HG03196 (cell line): ENCODE measurements around the gene PKNOX1.
"Not testable (repeated sequence)": the region's sequence is repeated elsewhere in the genome, so short reads cannot be mapped to it uniquely, and the experiment has no call there.

Source experiments
- ATAC-seq: cut with Tn5 transposase; IDR thresholded peaks from one replicate; pipeline ENCODE4 v1.9.1; 2021; ENCODE audit not compliant: unreplicated experiment

Gene PKNOX1

DNA sequence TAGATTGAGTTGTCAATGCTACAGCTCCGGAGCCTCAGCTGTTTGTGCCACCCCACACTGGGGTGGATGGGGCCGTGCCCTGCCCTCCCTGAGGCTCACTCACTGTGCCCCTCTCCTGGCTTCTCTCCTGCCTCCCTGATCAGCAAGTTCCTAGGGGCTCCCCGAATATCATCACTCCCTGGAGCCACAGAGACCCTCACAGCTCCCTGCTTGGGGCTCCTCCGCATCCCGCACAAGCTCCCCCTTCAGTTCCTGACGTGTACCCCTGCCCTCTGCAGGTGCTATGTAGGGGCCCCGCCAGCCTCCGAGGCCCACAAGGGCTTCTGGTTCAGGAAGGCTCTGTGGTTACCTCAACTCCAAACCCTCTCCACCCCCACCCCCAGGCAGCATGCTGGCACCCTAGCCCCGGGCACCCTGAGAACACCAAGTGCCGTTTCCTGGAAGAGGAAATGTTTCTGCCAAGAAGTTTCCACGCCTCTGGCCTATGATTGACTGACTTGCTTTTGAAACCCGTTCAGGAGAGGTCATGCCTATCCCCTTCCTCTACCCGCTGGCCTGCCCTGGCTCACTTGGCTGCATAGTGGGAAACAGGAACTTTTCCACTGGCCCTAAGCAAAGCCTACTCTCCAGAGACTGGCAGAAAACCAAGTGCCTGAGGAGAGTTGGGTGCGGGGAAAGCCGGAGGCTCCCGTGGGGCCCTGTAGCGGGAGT is 71.0 kb downstream of the PKNOX1 start:
- not testable (repeated sequence) for ATAC-seq

GRCh38 chr21:43045876-43046821 is 71.8 kb downstream of the PKNOX1 start:
- not testable (repeated sequence) for ATAC-seq

DNA sequence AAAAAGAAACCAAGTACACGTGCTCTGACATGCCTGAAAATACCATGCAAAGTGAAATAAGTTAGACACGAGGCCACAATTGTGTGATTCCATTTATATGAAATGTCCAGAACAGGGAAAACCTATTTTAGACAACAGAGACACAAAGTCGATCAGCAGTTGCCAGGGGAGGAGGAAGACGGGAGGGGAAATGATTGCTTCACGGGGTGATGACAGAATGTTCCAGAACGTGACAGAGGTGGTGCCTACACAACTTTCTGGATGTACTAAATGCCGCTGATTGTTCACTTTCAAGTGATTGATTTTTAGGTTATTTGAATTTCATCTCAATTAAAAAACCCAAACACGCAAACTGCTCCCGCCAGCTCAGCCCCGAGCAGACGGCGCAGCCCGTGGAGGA is 78.8 kb downstream of the PKNOX1 start:
- ATAC-seq = not testable (repeated sequence)

- ATAC-seq = not testable (repeated sequence)
Measured at GRCh38 chr21:43062955-43063664, 88.7 kb downstream of the PKNOX1 start.

- not testable (repeated sequence) for ATAC-seq
Measured at GRCh38 chr21:43064265-43064917, 90.0 kb downstream of the PKNOX1 start.

- ATAC-seq = not testable (repeated sequence)
Measured at GRCh38 chr21:43065991-43066390, 91.6 kb downstream of the PKNOX1 start.

- not testable (repeated sequence) for ATAC-seq
Measured at GRCh38 chr21:43066690-43067089, 92.3 kb downstream of the PKNOX1 start.

GRCh38 chr21:43068065-43068464 is 93.7 kb downstream of the PKNOX1 start:
- not testable (repeated sequence) for ATAC-seq

- not testable (repeated sequence) for ATAC-seq
Measured at GRCh38 chr21:43069682-43070081, 95.3 kb downstream of the PKNOX1 start.

- not testable (repeated sequence) for ATAC-seq
Measured at GRCh38 chr21:43072742-43073141, 98.4 kb downstream of the PKNOX1 start.

- not testable (repeated sequence) for ATAC-seq
Measured at GRCh38 chr21:43074401-43075169, 100.2 kb downstream of the PKNOX1 start.

GRCh38 chr21:43075170-43076022 is 101.0 kb downstream of the PKNOX1 start, which contains the start of gene CBS:
CBS (minus strand) TSS chr21:43075835; CDS start chr21:43072193, 3,642 bp downstream.
- ATAC-seq = not testable (repeated sequence)

GRCh38 chr21:43076023-43076637 is 101.8 kb downstream of the PKNOX1 start:
- ATAC-seq = not testable (repeated sequence)

- ATAC-seq = not testable (repeated sequence)
Measured at GRCh38 chr21:43076643-43077042, 102.3 kb downstream of the PKNOX1 start.

GRCh38 chr21:43082587-43083300 is 108.4 kb downstream of the PKNOX1 start:
- ATAC-seq = not testable (repeated sequence)
